Measurements from ENCODE around the gene RUFY4. TPM values are rescaled to one million over a fixed set of nuclear protein-coding genes. Genes with fewer than 3 reads are reported as not detected.

Gene RUFY4
- total RNA-seq, 1 experiment from 2014 or later: not detected

Other genes starting within 250 kb of the RUFY4 start
- 9.8 and 14.3 TPM in 2 replicates for gene TNS1, start 66.3 kb upstream of the RUFY4 start, total RNA-seq (2014; rRNA removed; shearing (Covaris generic))
- not detected in 2 replicates for gene CXCR2, start 56.8 kb downstream of the RUFY4 start, total RNA-seq (2014; rRNA removed; shearing (Covaris generic))
- not detected in 2 replicates for gene CXCR1, start 97.7 kb downstream of the RUFY4 start, total RNA-seq (2014; rRNA removed; shearing (Covaris generic))
- gene ARPC2, start 147.9 kb downstream of the RUFY4 start, total RNA-seq (2014; rRNA removed; shearing (Covaris generic)): 490 and 702 TPM in 2 replicates
- 0.89 TPM in 1 of 2 replicates, not detected in the other for gene GPBAR1, start 191.8 kb downstream of the RUFY4 start, total RNA-seq (2014; rRNA removed; shearing (Covaris generic))
- gene AAMP, start 200.9 kb downstream of the RUFY4 start, total RNA-seq (2014; rRNA removed; shearing (Covaris generic)): 184 and 231 TPM in 2 replicates
- 57.7 and 63.2 TPM in 2 replicates for gene PNKD, start 201.3 kb downstream of the RUFY4 start, total RNA-seq (2014; rRNA removed; shearing (Covaris generic))
- gene TMBIM1, start 223.2 kb downstream of the RUFY4 start, total RNA-seq (2014; rRNA removed; shearing (Covaris generic)): 76.0 and 86.5 TPM in 2 replicates

All from SJSA1 (cell line).